ENCODE data around the gene ATP5IF1. TPM values are rescaled to one million over a fixed set of nuclear protein-coding genes. Genes with fewer than 3 reads are reported as not detected.

Gene ATP5IF1
- polyA plus RNA-seq, 1 of the 3 experiments (the other 2 are of a cell fraction), result 594 TPM

DNA sequence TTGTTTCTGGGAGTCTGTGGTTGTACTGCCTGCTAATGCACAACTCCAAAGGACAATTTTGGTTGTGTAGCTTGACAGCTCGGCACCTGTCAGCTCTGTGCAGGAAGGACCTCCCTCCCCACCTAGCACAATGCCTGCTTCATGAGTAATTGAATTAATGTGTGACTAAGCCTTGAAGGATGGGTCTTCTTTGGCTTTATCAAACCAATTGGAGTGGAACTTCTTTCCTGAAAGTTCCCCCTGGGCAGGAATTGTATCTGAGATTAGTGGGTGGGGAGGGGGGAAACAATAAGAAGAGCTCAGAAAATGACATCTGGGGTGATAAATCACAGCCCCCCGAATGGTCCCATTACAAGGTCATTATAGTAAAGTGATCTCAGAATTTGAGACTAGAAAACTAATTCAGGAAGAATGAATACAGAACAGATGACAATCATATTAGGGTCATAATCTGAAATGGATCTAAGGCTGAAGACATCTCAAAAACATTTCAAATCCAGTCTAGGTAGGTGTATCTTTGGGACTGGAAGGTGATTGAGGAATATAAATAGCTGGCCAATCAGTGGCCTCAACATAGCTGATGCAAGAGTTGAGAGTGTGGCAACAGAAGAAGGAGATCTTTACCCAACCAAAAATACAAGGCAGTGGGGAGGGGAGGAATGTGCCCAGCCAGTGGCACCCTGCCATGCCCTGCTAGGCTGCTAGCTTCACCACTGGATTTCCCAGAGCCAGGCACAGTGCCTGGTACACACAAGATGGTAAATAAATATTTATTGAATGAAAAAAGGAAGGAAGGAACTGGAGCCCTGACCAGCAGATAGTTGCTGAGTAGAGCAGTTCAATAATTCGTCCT, 13.3 kb downstream of the ATP5IF1 start:
- POLR2A ChIA-PET, result interaction anchor here (0.6 to 1.9 kb wide), 8 partner anchors 11 to 263 kb away, joined by 3 to 11 read pairs (median 4); partner anchors contain the start of genes ATP5IF1, MED18 and SESN2
- H3K9me2 ChIP-seq, result no peaks in the 10 kb centered on the region
- H3K9me3 ChIP-seq, result no peaks in the 10 kb centered on the region
- H3K79me2 ChIP-seq (ENCODE audit: insufficient read depth), result 0 out of 2 replicates have a peak, but pooled peaks cover 3% of the 10 kb centered on the region
- peak overlapping the region; percentile 13; the same call in 1 of the 2 replicates for H3K9ac ChIP-seq
- CTCF ChIA-PET, result interaction anchor here (0.6 to 4.0 kb wide), 44 partner anchors 8 to 565 kb away, joined by 3 to 36 read pairs (median 4); partner anchors contain the start of genes ATP5IF1, DNAJC8, MED18 and PHACTR4
- peaks cover 19 to 22% of the 10 kb centered on the region in 2 experiments; a peak in 3 of 4 replicates for H3K4me1 ChIP-seq (ENCODE audit: control insufficient read depth in 1 of 2, insufficient read depth in 2 of 2, low read depth in 1 of 2, low read length in 1 of 2)
- H3K27me3 ChIP-seq (ENCODE audit: insufficient read depth), result no peaks in the 10 kb centered on the region
- peak overlapping the region; percentile 78 for H3K4me2 ChIP-seq
- H2AFZ ChIP-seq (ENCODE audit: low read depth), result peak overlapping the region; percentile 84; the same call in 1 of the 2 replicates
- H3K27ac ChIP-seq (ENCODE audit: low read depth in 2 of 2, low read length in 1 of 2), result peak overlapping the region; percentile 70 to 95
- no peaks in the 10 kb centered on the region for H3K36me3 ChIP-seq (replicated peaks in 1 of 2; ENCODE audit: control insufficient read depth in 1 of 2, insufficient read depth in 2 of 2, low read length in 1 of 2)
- H3K4me3 ChIP-seq (ENCODE audit: low read depth in 2 of 2, low read length in 1 of 2), result peak overlapping the region; percentile 28 to 62
- peak; percentile 31 for DNase-seq
- 21% methylated on average over 3 of the region's 3 CpGs for WGBS (ENCODE audit: low lambda C conversion rate)
- H4K20me1 ChIP-seq (ENCODE audit: insufficient read depth), result no peaks in the 10 kb centered on the region
- peak; percentile 27 for TF ChIP-seq PBX3 (IDR thresholded peaks at IDR 0.05)
- 0 out of 2 replicates have a peak, but pooled peaks have one; percentile 47 for TF ChIP-seq RFX5 (IDR thresholded peaks at IDR 0.05; ENCODE audit: low read length)
- peak; percentile 65 for TF ChIP-seq FOSL2 (IDR thresholded peaks at IDR 0.05; ENCODE audit: borderline replicate concordance, low read depth)
- TF ChIP-seq NFIC (IDR thresholded peaks at IDR 0.05; ENCODE audit: borderline replicate concordance), result peak; percentile 16; the same call in 1 of the 2 replicates
- peak; percentile 39 for TF ChIP-seq JUND (IDR thresholded peaks at IDR 0.05)
- TF ChIP-seq GABPA (IDR thresholded peaks at IDR 0.05; ENCODE audit: low read depth), result no peak
- no peak for TF ChIP-seq FOXJ3 (CRISPR knock-in tag; IDR thresholded peaks at IDR 0.05)
- peaks cover 19% of the 10 kb centered on the region for H3F3A ChIP-seq (replicated peaks; ENCODE audit: insufficient read depth)

GRCh38 chr1:28249866-28250295, 14.0 kb downstream of the ATP5IF1 start:
- DNase-seq, result no peak
- TF ChIP-seq YY1 (IDR thresholded peaks at IDR 0.05; ENCODE audit: low read depth), result no peak
- no peak for TF ChIP-seq TEAD4 (IDR thresholded peaks at IDR 0.05; ENCODE audit: borderline replicate concordance, insufficient read depth)
- Histone ChIP-seq H3K4me2 (no peak overlapping the region), H3K4me3 (ENCODE audit: low read depth in 2 of 2, low read length in 1 of 2) (no peak overlapping the region), H3K9me2 (no peaks in the 10 kb centered on the region), H3K27me3 (ENCODE audit: insufficient read depth) (no peaks in the 10 kb centered on the region), H3K27ac (ENCODE audit: low read depth in 2 of 2, low read length in 1 of 2) (peak overlapping the region; percentile 70 to 95), H3K4me1 (ENCODE audit: control insufficient read depth in 1 of 2, insufficient read depth in 2 of 2, low read depth in 1 of 2, low read length in 1 of 2) (peaks cover 19 to 22% of the 10 kb centered on the region in 2 experiments; a peak in 3 of 4 replicates), H3F3A (replicated peaks; ENCODE audit: insufficient read depth) (peaks cover 19% of the 10 kb centered on the region), H3K36me3 (replicated peaks in 1 of 2; ENCODE audit: control insufficient read depth in 1 of 2, insufficient read depth in 2 of 2, low read length in 1 of 2) (no peaks in the 10 kb centered on the region), H4K20me1 (ENCODE audit: insufficient read depth) (no peaks in the 10 kb centered on the region), H3K9ac (no peak overlapping the region), H3K79me2 (ENCODE audit: insufficient read depth) (0 out of 2 replicates have a peak, but pooled peaks cover 3% of the 10 kb centered on the region), H3K9me3 (no peaks in the 10 kb centered on the region), H2AFZ (ENCODE audit: low read depth) (no peak overlapping the region)
- CTCF ChIA-PET, result interaction anchor here (1.0 to 4.0 kb wide), 12 partner anchors 8 to 353 kb away, joined by 3 to 36 read pairs (median 6); partner anchors contain the start of genes ATP5IF1, DNAJC8 and PHACTR4
- POLR2A ChIA-PET, result interaction anchor here (0.7 to 1.9 kb wide), 3 partner anchors 10 to 79 kb away, joined by 3 to 11 read pairs (median 8); partner anchors contain the start of genes ATP5IF1 and MED18
- WGBS (ENCODE audit: low lambda C conversion rate), result 50% methylated on average over 4 of the region's 4 CpGs

Data from SK-N-SH (cell line).